PC-3 (cell line): ENCODE measurements around the gene DDX5.

Experiments
- CTCF ChIP-seq: fragments of 300-600 bp; sonication (generic); conservative IDR thresholded peaks from 2 replicates; pipeline ENCODE4 v1.5.1; 2017; ENCODE audit warnings: antibody characterized with exemption, low read depth, mild to moderate bottlenecking, low read length
- EZH2 ChIP-seq: fragments of 300-600 bp; sonication (generic); IDR thresholded peaks from one replicate; pipeline ENCODE4 v1.6.1; 2017; ENCODE audit warnings: antibody characterized with exemption, mild to moderate bottlenecking, low read length; ENCODE audit not compliant: unreplicated experiment

- TF ChIP-seq CTCF: no peak
- TF ChIP-seq EZH2: no peak
Measured at GRCh38 chr17:64500862-64501765, 5.0 kb downstream of the DDX5 start.
